K562 (cell line): ENCODE results near the gene TMEM214. TPM values are rescaled to one million over a fixed set of nuclear protein-coding genes. Genes with fewer than 3 reads are reported as not detected.

Source experiments
- ATAC-seq: fragments of 200-7000 bp; cut with Tn5 transposase; 3 replicates; pipeline ENCODE4 v1.9.1; 2020; ENCODE audit warnings: moderate library complexity
- BruUV-seq: library from RNA; stranded (reverse); fragments of 400-500 nt; replicated peaks from 2 replicates; lab custom pipeline; 2021; lab: Mats Ljungman, UMichigan
- CTCF ChIA-PET: fragments of 300-600 bp; formaldehyde crosslinking; extraction: SDS; loops from one replicate; lab custom pipeline; 2021; ENCODE audit warnings: low intra/inter-chr PET ratio; lab: Yijun Ruan, JAX
- POLR2A ChIA-PET: fragments of 300-600, 350-650 bp; sonication (Branson Sonifier 250); formaldehyde crosslinking; extraction: SDS; loops from one replicate; lab custom pipeline; 2021; ENCODE audit warnings: antibody characterized with exemption, inconsistent platforms; lab: Yijun Ruan, JAX
- DNase-seq, 4 experiments: peaks; one replicate each; pipeline versions ENCODE4 v3.0.0 to v3.0.0-alpha.2; 2011 to 2018; ENCODE audit warnings: low spot score in 3 of 4, mixed read lengths in 3 of 4; ENCODE audit errors: extremely low read depth in 1 of 4
- FAIRE-seq: peaks from 2 replicates; lab custom pipeline; 2011; peaks lifted over from hg19 to GRCh38; lab: Jason Lieb, UNC
- H2AFZ ChIP-seq: 2 replicates; pipeline ENCODE4 v1.6.0; 2011; ENCODE audit warnings: low read depth, low read length, control low read depth, inconsistent platforms
- H3K27ac ChIP-seq: fragments of 200-600 bp; 3 replicates; pipeline ENCODE4 v1.8.0; 2011; ENCODE audit warnings: low read depth, mild to moderate bottlenecking, control low read depth, inconsistent platforms, low read length, moderate library complexity, mixed read lengths; ENCODE audit errors: extremely low read depth
- H3K27me3 ChIP-seq, 2 experiments: fragments of 300-600 bp in 1 of 2; 2 replicates in 1 of 2; 3 replicates in 1 of 2; pipeline versions ENCODE4 v1.6.0 to v1.8.0; 2011; ENCODE audit warnings: inconsistent platforms in 2 of 2, low read length in 2 of 2, mild to moderate bottlenecking in 1 of 2, mixed read lengths in 1 of 2, moderate library complexity in 1 of 2; ENCODE audit not compliant: control insufficient read depth in 2 of 2, insufficient read depth in 2 of 2
- H3K36me3 ChIP-seq: fragments of 300-600 bp; 3 replicates; pipeline ENCODE4 v1.8.0; 2011; ENCODE audit warnings: mild to moderate bottlenecking, low read length, inconsistent platforms; ENCODE audit not compliant: control insufficient read depth, insufficient read depth
- H3K4me1 ChIP-seq, 2 experiments: fragments of 200-600 bp in 1 of 2; replicated peaks in 1 of 2; 2 replicates in 1 of 2; 3 replicates in 1 of 2; pipeline versions ENCODE4 v1.5.1 to v1.8.0; 2011; ENCODE audit warnings: inconsistent platforms in 2 of 2, low read length in 2 of 2, mild to moderate bottlenecking in 1 of 2, mixed read lengths in 1 of 2, moderate library complexity in 1 of 2; ENCODE audit not compliant: control insufficient read depth in 2 of 2, insufficient read depth in 2 of 2
- H3K4me2 ChIP-seq: 2 replicates; pipeline ENCODE4 v1.6.1; 2011; ENCODE audit warnings: low read length, control low read depth, inconsistent platforms, mixed read lengths; ENCODE audit not compliant: insufficient read depth
- H3K4me3 ChIP-seq: fragments of 200-600 bp; sonication (generic), shearing (Covaris generic); 2 replicates; pipeline ENCODE4 v1.5.1; 2016; ENCODE audit warnings: control low read depth, inconsistent platforms
- H3K79me2 ChIP-seq: fragments of 200-600 bp; 3 replicates; pipeline ENCODE4 v1.8.0; 2011; ENCODE audit warnings: low read length, inconsistent platforms; ENCODE audit not compliant: control insufficient read depth, insufficient read depth
- H3K9ac ChIP-seq, 2 experiments: 2 replicates each; pipeline versions ENCODE4 v1.6.0 to v1.6.1; 2011; ENCODE audit warnings: low read depth in 2 of 2, low read length in 2 of 2, control low read depth in 1 of 2, inconsistent platforms in 1 of 2, mild to moderate bottlenecking in 1 of 2, mixed read lengths in 1 of 2; ENCODE audit not compliant: insufficient read depth in 1 of 2
- H3K9me1 ChIP-seq: one replicate; pipeline ENCODE4 v1.6.0; 2011; ENCODE audit warnings: inconsistent platforms, mild to moderate bottlenecking, low read length, moderate library complexity; ENCODE audit not compliant: control insufficient read depth, insufficient read depth
- H3K9me3 ChIP-seq: replicated peaks from 2 replicates; pipeline ENCODE4 v1.5.1; 2011; ENCODE audit warnings: low read depth, low read length, inconsistent platforms; ENCODE audit not compliant: control insufficient read depth, insufficient read depth
- H4K20me1 ChIP-seq: replicated peaks from 2 replicates; pipeline ENCODE4 v1.6.1; 2011; ENCODE audit warnings: low read length, inconsistent platforms, mixed read lengths; ENCODE audit not compliant: control insufficient read depth, insufficient read depth
- CCNT2 ChIP-seq: IDR thresholded peaks from 2 replicates; pipeline ENCODE4 v1.6.1; 2011; ENCODE audit warnings: borderline replicate concordance, low read depth, mild to moderate bottlenecking, moderate library complexity, mixed read lengths, low read length; ENCODE audit not compliant: insufficient read length; ENCODE audit errors: extremely low read depth
- ETV6 ChIP-seq, 3 experiments: fragments of 150-350 bp in 1 of 3; sonication (generic) in 1 of 3; formaldehyde crosslinking in 1 of 3; IDR thresholded peaks; 2 replicates each; pipeline versions ENCODE4 v1.6.1 to v1.8.0; 2014 to 2022; ENCODE audit warnings: borderline replicate concordance in 2 of 3, low read depth in 2 of 3, antibody characterized with exemption in 1 of 3, low read length in 1 of 3, mild to moderate bottlenecking in 1 of 3, missing genetic modification reagents in 1 of 3
- PRDM10 ChIP-seq: fragments of 450-650 bp; IDR thresholded peaks from 2 replicates; pipeline ENCODE4 v1.6.1; 2018; ENCODE audit not compliant: partially characterized antibody
- THAP7 ChIP-seq: fragments of 250-450 bp; sonication (Bioruptor Pico); IDR thresholded peaks from 2 replicates; pipeline ENCODE4 v1.5.0; 2021
- WGBS: fragments of 100-300 bp; shearing (Covaris generic); methylation state at CpG from one replicate; pipeline ENCODE4 v1.1.6; 2016; ENCODE audit warnings: low coverage, mixed read lengths; ENCODE audit not compliant: insufficient coverage; ENCODE audit errors: missing lambda C conversion rate; 5-methylcytosine and 5-hydroxymethylcytosine counted together
- in situ Hi-C: fragments of 300-500 bp; cut with MboI; formaldehyde crosslinking; loops from 4 replicates; pipeline ENCODE4 v1.15.0; 2018; ENCODE audit warnings: inconsistent platforms, mixed read lengths
- intact Hi-C: fragments of 100-400 bp; cut with micrococcal nuclease; formaldehyde crosslinking; loops from 2 replicates; pipeline ENCODE4 v1.14.2; 2022
- polyA plus RNA-seq, 8 experiments: library from polyadenylated mRNA; depleted of rRNA in 4 of 8; stranded (reverse) in 5 of 8; unstranded in 3 of 8; fragments of >200 nt; fragmentation: Nextera tagmentation in 2 of 8; fragmentation: Illumina TruSeq in 1 of 8; extraction: Ambion mirVana in 2 of 8; extraction: Trizol in 1 of 8; gene quantifications; 2 replicates each; pipeline versions ENCODE4 v1.2.1 to v1.2.3, GENCODE V29; 2011 to 2014; ENCODE audit warnings: inconsistent platforms in 1 of 8, missing spikeins in 1 of 8
- total RNA-seq, 7 experiments: library from RNA; depleted of rRNA in 6 of 7; stranded (reverse); fragments of >200 nt in 6 of 7; fragmentation: Illumina TruSeq in 2 of 7; extraction: Trizol in 2 of 7; gene quantifications; 2 replicates each; pipeline versions ENCODE4 v1.2.1 to v1.2.3, GENCODE V29; 2011 to 2021; ENCODE audit warnings: low replicate concordance in 1 of 7
- TF ChIP-seq, protein P1 (sequence below): fragments of 450-650 bp; IDR thresholded peaks from 2 replicates; pipeline ENCODE4 v1.6.1; 2016; ENCODE audit warnings: borderline replicate concordance

Gene TMEM214
- total and polyA plus RNA-seq, 9 of the 15 experiments (the other 6 are each of a cell fraction or from before 2014, with no cell fraction given): 11.4 to 81.4 (median 44.1) TPM

GRCh38 chr2:27060323-27060722, 27.6 kb downstream of the TMEM214 start (continued):
- peak; percentile 35 for TF ChIP-seq PRDM10
- TF ChIP-seq, protein P1, sequence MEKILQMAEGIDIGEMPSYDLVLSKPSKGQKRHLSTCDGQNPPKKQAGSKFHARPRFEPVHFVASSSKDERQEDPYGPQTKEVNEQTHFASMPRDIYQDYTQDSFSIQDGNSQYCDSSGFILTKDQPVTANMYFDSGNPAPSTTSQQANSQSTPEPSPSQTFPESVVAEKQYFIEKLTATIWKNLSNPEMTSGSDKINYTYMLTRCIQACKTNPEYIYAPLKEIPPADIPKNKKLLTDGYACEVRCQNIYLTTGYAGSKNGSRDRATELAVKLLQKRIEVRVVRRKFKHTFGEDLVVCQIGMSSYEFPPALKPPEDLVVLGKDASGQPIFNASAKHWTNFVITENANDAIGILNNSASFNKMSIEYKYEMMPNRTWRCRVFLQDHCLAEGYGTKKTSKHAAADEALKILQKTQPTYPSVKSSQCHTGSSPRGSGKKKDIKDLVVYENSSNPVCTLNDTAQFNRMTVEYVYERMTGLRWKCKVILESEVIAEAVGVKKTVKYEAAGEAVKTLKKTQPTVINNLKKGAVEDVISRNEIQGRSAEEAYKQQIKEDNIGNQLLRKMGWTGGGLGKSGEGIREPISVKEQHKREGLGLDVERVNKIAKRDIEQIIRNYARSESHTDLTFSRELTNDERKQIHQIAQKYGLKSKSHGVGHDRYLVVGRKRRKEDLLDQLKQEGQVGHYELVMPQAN: no peak
- TF ChIP-seq CCNT2: no peak
- TF ChIP-seq, all 486 proteins: peak for 3

- FAIRE-seq: no peak
- ATAC-seq: no peak
- Histone ChIP-seq H3K27me3 (no peaks in the 10 kb centered on the region), H3K27ac (no peak overlapping the region), H3K36me3 (peaks cover 57% of the 10 kb centered on the region), H3K4me2 (no peak overlapping the region), H3K4me3 (no peak overlapping the region), H4K20me1 (no peaks in the 10 kb centered on the region), H2AFZ (no peak overlapping the region), H3K9ac (no peak overlapping the region), H3K9me3 (no peaks in the 10 kb centered on the region), H3K4me1 (peaks cover 29% of the 10 kb centered on the region in 2 experiments), H3K79me2 (peaks cover 15% of the 10 kb centered on the region), H3K9me1 (no peaks in the 10 kb centered on the region)
- TF ChIP-seq ETV6 (IDR thresholded peaks at IDR 0.05; ENCODE audit: borderline replicate concordance in 1 of 2, low read depth in 2 of 2, low read length in 1 of 2) (no peak), ETV6 (CRISPR knock-in tag; IDR thresholded peaks at IDR 0.05; ENCODE audit: borderline replicate concordance) (no peak), THAP7 (CRISPR knock-in tag) (no peak)
- CTCF ChIA-PET: no interaction called here
- POLR2A ChIA-PET: interaction anchor here (0.6 to 9.0 kb wide), 6 partner anchors 10 to 22 kb away, joined by 3 to 112 read pairs (median 4); partner anchors contain the start of gene AGBL5
- no TSS peak for BruUV-seq
- in situ Hi-C loops: no loop called here
- no peak for DNase-seq
- intact Hi-C loops: no loop called here
- 80% methylated on average over 3 of the region's 3 CpGs for WGBS
Measured at GRCh38 chr2:27065128-27065527, 32.4 kb downstream of the TMEM214 start.
